GM21360 (cell line): Measurements from ENCODE around the gene SMPDL3A.

Source experiments
- ATAC-seq: cut with Tn5 transposase; IDR thresholded peaks from one replicate; pipeline ENCODE4 v1.9.1; 2021; ENCODE audit warnings: mild to moderate bottlenecking, moderate library complexity; ENCODE audit not compliant: unreplicated experiment

The SMPDL3A gene

DNA sequence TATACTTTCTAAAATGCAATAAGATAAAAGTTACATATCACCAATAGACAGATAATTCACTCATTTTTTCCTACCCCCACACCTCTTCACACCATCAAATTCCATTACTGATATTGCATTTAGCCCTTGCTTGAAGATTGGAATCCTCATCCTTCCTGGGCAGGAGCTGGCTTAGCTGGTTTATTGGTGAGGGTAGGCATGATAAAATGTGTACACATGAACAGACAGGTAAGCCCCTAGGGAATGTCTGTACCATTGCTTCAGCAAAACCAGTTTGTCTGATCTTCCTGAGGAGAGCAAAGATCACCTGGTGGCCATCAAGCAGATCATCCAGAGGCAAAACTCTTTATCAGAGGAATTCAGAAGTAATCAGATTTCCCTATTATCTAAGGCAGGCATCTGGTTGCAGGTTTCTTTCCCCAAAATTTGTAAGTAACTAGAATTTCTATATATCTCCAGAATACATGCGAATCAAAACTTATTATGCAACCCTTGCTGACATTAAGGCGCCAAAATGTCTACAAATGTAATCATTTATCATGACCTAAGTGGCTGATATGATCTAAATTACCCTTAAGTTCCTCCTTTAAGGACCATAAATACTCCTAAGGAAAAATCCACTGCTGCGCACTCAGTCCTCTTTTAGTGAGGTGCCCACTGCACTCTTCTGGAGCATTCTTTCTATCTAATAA, 16.2 kb upstream of the SMPDL3A start:
- no peak for ATAC-seq

DNA sequence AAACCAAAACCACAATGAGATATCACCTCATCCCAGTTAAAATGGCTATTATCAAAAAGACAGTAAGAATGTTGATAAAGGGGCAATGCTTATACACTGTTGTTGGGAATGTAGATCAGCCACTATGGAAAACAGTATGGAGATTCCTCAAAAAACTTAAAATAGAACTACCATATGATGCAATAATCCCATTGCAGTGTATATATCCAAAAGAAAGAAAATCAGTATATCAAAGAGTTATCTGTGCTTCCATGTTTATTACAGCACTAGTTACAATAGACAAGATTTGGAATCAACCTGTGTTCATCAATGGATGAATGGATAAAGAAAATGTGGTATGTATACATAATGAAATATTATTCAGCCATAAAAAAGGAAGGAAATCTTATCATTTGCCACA, 13.1 kb upstream of the SMPDL3A start:
- no peak for ATAC-seq

DNA sequence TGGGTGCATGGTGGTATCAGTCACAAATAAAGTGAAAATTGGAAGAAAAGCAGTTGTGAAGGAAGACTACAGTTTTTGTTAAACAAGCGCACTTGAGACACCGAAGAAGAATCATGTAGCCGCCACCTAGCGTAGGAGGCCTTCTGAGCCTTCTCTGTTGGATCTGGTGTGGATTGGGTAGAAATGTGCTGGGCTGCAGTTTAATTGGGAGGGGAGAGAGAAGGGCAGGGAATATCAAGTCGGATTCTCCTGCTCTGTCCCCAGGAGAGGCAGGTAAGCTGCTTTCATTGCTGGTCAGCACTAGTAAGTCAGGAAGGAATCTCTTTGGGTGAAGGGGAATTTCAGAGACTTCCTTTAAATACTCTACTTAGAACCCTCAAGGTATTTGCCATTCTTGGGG, 10.8 kb upstream of the SMPDL3A start:
- no peak for ATAC-seq

DNA sequence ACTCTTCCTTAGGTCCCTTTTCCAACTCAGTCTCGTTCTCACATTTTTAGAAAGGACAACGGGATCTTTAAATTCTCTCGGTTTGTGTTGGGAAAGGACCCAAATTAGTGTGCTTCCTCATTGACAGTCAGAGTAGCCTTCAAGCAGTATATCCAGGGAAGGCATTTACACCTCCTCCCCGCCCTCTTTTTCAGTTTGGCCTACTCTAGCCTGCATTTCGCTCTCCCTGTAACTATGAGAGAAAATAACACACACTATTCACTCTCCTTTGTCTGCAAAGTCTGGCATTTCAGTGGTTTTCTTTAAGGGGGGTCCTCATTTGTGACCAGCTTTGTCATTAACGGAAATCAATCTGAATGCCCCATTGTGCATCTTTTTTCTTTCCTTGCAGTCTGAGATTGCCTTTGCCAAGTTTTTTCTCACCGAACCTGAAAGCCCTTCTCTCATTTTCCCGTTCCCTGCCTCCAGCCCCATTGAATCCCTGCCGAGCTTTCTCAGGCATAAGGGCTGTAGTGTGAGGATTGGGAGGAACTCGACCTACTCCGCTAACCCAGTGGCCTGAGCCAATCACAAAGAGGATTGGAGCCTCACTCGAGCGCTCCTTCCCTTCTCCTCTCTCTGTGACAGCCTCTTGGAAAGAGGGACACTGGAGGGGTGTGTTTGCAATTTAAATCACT, 9.9 kb upstream of the SMPDL3A start:
- no peak for ATAC-seq

DNA sequence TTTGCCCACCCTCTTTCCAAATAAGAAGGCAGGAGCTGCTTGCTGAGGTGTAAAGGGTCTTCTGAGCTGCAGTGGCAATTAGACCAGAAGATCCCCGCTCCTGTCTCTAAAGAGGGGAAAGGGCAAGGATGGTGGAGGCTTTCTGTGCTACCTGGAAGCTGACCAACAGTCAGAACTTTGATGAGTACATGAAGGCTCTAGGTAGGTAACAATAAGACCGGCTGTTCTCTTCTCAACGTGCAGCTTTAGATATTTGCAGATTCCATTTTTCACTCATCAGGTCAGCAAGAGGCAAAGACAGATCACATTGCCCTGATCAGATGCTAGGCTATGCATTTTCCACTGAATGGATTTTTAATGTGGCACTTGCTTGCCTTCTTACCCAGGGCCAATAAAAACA, 9.4 kb upstream of the SMPDL3A start, which contains the start of gene FABP7:
Gene FABP7 (plus strand): TSS at position 50 of the 400 bp plus-strand sequence. CDS start 79 bp downstream, at position 129.
- ATAC-seq = no peak

DNA sequence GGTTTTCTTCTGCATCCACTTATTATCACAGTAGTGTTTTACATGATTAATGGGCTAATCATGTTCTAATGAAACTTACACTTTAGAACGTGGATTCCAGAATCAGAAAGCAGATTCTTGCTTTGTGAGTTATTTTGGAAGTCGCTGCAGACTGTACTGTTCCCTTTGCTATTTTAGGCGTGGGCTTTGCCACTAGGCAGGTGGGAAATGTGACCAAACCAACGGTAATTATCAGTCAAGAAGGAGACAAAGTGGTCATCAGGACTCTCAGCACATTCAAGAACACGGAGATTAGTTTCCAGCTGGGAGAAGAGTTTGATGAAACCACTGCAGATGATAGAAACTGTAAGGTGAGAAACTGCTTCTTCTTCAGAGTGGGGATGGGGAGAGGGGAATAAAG, 8.9 kb upstream of the SMPDL3A start:
- ATAC-seq = no peak

DNA sequence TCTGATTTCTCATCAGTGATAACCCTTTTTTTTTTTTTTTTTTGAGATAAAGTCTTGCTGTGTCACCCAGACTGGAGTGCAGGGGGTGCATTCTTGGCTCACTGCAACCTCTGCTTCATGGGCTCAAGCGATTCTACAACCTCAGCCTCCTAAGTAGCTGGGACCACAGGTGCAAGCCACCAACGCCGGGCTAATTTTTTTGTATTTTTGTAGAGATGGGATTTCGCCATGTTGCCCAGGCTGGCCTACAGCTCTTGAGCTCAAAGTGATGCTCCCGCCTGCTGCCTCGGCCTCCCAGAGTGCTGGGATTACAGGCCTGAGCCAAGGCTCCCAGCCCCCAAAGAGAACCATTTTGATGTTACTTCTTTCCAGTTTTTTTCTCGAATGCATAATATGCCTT, 7.3 kb upstream of the SMPDL3A start:
- ATAC-seq = no peak

DNA sequence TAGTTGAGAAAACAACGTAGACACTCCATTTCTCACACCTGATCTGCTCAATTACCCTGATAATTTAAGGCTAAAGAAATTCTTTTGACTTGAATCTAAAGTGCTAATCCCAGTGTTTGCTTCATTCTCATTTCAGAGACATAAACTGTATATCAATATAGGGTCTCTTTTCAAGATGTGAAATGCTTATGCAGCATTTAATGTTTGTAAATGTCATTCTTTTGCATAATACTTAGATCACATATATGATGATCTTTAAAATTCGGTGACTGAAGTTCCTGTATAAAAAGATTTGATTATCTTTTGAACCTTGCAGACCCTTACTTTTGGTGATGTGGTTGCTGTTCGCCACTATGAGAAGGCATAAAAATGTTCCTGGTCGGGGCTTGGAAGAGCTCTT, 5.7 kb upstream of the SMPDL3A start:
- ATAC-seq = no peak

DNA sequence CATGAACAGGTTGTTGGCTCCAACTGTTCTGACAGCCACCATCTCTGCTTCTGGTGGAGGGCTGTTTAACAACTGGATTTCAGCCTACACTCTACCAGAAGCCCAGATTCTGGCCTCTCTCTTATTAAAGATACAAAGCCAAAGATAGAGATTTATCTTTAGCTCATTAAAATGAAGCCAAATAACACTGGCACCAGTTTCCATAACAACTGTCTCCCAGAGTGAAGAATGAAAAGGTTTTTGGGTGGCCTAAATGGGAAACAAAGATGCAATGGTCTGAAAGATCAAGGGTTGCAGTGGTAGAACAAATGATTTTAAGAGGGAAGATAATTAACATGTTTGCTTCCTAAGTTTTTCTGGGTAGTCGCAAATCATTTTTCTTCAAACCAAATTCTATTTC, 3.2 kb upstream of the SMPDL3A start:
- no peak for ATAC-seq

DNA sequence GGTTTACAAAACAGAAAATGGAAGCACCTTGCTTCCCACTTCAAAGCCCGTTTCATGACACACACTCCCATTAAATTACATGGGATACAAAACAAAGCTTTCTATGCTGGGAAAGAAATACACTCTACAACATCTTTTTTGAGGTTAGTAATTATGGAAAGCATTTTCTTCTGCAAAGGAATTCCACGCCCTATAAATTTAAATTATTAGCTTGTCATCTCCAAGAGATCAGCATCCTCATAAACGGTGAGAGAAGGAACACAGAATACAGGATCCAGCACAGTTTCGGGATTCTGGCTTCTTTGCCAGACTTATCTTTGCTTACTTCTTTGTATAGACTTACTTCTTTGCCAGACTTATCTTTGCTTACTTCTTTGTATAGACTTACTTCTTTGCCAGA, 1.3 kb upstream of the SMPDL3A start:
- ATAC-seq = no peak

DNA sequence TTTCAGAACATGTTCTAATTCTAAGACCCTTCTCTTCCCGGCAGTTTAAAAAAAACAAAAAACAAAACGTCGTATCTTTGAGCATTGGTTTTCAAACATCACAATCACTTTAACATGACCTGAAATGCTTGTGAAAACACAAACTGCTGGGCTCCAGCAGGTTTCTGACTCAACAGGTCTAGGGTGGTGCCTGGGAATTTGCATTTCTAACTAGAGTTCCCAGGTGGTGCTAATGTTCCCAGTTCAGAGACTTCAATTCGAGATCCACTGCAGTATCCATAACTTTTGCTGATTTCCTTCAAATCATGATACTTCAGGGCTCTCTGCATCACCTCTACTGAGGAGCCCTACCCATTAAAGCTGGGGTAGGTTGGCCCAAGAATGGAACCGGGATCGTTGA, 850 bp upstream of the SMPDL3A start:
- ATAC-seq = no peak

DNA sequence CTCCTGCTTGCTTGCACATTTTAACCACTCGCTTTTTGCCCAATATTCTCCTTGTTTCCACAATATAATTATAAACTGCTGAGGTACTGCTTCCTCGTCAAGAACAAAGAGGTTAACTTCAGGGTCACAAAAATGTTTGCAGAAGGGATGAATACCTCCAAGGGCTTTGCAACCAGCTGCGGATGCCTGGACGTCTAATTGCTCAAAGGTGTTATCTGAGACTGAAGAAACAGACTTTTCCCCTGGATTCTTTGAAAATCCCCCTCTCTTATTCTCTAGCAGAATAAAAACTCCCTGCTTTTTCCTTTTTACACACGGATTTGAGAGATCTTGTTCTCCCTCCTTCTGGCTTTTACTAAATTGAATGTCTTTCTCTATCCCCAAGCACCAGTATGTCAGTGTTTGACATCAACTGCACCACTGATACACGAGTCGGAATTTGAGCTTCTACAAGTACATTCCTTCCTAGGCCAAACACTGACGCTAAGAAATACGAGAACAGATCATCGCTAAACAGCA, 336 bp upstream of the SMPDL3A start:
- ATAC-seq = no peak

DNA sequence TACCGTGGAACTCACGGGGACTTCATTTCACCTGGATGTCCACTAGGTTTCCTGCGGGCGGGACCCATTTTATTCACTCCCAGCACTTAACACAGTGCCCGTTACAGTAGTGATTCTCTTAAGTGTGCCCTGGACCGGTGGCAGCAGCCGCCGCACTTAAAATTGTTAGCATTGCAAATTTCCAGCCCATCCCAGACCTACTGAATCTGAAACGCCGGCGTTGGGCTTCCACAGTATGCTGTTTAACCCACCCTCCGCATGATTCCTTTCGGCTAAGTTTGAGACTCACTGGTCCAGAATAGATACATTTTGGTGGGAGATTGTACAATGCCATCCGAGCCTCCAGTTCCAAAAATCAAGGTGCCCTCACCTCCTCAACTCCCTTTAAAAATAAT, 967 bp downstream of the SMPDL3A start:
- no peak for ATAC-seq

DNA sequence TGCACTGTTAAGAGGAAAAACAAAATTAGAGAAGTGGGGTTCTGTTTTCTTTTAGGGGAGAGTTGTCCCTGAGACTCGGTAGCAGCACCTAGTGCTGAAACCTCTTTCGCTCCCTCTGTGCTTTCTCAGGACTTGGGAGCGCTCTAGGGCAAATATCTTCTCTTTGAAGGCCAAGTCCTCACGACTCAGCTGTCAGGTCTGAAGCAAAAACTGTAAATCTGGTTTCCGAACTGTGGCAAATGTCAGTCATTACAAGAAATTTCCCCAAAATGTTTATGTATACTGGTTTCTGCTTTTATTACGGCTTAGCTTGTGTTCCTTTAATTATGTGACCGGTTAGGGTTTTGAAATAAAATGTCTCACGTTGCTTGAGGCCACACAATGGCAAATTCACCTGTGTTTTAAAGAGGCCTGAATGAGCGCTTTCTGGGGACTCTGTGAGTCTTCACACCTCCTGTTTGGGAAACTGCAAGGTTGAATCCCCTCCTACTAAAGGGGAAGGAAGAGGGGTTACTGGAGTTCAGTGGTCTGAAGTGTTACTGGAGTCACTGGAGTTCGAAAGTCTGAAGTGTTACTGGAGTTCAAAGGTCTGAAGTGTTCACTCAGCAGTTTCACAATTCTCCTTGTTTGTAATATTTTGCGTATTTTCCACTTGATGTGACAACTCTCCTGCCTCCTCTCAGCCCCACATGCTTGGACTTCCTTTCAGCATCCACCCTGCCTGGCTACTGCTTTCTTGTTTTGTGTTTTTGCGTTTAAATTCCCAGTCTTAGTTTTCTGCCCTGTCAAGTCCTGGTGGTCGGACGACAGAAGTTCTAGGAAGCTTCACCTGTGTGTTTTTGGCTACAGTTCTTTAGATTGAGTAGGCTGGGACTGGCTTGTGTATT, 1.6 kb downstream of the SMPDL3A start:
- ATAC-seq = no peak

DNA sequence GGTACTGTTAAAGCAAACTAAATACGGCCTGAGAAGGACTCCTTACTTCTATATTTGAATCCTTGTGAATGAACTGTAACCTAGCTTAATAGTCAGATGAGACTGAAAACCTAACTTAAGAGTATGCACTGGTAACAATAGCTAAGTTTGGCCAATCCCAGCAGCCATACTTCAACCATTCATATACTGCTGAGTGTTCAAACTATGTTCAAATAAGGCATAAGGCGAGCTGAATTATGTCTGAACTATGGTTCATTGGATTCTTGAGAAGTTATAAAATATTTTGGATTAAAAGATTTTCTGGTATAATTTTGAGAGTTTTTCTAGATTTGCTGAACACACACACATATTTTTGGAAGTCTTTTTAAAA, 2.2 kb downstream of the SMPDL3A start:
- ATAC-seq = no peak

DNA sequence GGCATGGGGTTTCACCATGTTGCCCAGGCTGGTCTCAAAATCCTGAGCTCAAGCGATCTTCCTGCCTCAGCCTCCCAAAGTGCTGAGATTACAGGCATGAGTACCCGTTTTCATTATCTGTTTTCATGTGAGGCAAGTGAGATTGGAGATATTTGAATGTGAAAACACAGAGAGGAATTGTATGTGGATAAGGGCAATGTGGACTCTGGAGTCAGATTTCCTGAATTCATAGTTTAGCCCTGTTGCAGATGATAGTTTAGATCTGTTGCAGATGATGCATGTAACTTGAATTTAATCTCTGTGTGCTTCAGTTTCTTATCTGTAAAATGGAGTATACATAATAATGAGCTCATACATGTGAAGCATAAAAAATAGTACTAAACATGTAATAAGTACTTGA, 3.7 kb downstream of the SMPDL3A start:
- no peak for ATAC-seq

DNA sequence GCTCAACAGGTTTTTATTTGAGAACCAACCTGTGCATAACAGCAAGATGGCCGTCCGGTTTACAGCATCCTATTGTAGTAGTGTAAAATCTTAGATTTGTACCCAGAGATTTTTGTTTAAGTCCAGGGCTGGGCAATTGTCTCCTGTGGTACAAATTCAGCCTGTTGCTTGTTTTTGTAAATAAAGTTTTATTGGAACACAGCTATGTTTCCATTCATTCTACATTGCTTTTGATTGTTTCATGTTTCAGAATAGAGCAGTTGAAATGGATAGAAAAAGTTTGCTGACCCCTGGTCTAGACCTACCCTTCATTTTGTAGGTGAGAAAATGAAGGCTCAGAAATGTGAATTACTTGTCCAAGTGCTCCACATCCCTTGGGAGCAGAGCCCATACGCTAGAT, 8.5 kb downstream of the SMPDL3A start:
- no peak for ATAC-seq

DNA sequence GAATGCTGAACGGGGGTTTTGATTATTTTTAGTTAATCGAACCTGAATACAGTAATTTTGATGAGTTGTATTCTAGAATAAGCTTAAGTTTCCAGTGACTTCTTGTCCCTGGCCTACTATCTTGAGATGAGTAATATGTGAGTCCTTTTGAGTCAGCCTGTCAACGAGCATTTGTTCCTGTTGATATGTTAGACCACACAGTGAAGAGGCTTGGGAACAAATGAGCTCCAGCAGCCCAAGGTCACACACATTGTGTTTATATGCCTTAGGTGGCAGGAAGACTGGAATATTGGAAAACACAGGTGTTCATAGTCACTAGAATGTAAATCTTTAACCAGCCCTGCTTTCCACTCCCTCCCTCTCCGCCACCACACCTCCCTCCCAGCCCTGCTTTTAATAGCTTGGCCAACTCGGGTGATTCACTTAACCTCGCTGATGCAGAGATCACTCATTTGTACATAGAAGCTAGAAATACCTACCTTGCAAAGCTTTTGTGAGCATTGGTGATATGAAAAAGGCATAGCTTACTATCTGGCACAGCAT, 9.1 kb downstream of the SMPDL3A start:
- peak; percentile 89 for ATAC-seq

DNA sequence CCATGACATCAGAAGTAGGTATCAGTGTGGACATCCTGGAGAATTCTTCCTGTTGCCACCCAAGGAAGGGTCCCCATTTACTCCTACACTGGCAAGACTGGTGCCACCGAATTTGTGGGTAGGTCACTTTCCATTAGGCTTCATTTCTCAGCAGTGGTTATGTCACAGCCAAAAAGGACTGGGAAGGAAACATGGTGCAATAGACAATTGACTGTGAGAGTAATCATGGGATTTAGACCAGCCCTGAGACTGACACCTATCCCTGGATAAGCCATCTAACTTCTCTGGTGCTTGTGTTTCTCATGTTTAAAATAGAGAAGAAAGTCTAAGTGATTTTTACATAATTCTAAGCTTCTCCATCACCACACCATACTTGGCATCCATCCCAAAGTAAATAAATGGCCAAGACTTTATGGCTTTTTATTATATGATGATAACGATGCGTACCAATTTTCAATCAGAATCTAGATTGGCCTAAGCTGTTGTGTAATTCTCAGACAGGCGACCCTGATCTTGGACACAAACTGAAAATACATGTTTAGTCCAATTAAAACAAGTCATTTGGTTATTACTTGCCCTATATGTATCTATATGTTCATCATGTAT, 10.2 kb downstream of the SMPDL3A start:
- ATAC-seq = no peak

DNA sequence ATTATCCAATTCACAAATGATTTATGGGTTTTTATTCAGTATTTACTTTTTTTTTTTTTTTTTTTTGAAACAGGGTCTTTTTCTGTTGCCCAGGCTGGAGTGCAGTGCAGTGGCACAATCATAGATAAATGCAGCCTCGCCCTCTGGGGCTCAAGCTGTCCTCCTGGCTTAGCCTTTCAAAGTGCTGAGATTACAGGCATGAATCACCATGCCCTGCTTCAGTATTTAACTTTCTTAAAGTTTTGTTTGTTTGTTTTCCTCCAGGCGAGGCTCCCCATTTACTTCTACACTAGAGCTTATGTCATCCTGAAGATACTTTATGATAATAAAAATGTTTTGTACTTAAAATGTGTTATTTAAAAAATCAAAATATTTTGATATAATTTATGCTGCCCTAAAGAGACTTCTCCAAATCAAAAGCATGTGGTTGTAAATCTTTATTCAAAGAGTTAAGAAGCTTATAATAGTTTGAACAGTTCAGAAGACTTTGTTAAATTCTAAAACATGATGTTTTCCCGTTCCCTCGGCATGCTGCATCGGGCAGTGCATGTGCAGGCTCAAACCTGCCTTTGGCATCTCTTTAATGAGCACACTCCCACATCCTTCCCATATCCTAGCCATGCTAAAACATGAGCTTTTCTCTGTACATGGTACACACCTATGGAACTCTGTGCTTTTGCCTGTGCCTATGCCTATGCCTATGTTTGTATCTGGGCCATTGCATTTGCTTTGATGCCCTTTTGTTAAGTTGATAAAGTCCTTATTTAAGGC, 11.0 kb downstream of the SMPDL3A start:
- ATAC-seq = no peak
